HepG2 (cell line): ENCODE measurements around the gene ZC3H4. TPM values are rescaled to one million over a fixed set of nuclear protein-coding genes. Genes with fewer than 3 reads are reported as not detected.

Experiments
- ATAC-seq: fragments of 200-7000 bp; cut with Tn5 transposase; 3 replicates; pipeline ENCODE4 v1.9.1; 2020; ENCODE audit warnings: mild to moderate bottlenecking, moderate library complexity
- BruUV-seq: library from RNA; stranded (reverse); fragments of 400-500 nt; replicated peaks from 2 replicates; lab custom pipeline; 2021; lab: Mats Ljungman, UMichigan
- CTCF ChIA-PET: fragments of 300-600 bp; formaldehyde crosslinking; extraction: SDS; loops from one replicate; lab custom pipeline; 2021; ENCODE audit warnings: low total read pairs, inconsistent platforms, low intra/inter-chr PET ratio; lab: Yijun Ruan, JAX
- POLR2A ChIA-PET: fragments of 350-600 bp; sonication (Branson Sonifier 250); formaldehyde crosslinking; loops from one replicate; lab custom pipeline; 2020; ENCODE audit warnings: antibody characterized with exemption, inconsistent platforms; lab: Yijun Ruan, JAX
- DNase-seq: peaks from one replicate; pipeline ENCODE4 v3.0.0-alpha.2; 2015; ENCODE audit warnings: low spot score
- FAIRE-seq: peaks from 3 replicates; lab custom pipeline; 2011; peaks lifted over from hg19 to GRCh38; lab: Jason Lieb, UNC
- H2AFZ ChIP-seq: one replicate; pipeline ENCODE4 v1.6.1; 2011; ENCODE audit warnings: low read length, inconsistent platforms
- H3K27ac ChIP-seq: fragments of 300-600 bp; 3 replicates; pipeline ENCODE4 v1.8.0; 2011; ENCODE audit warnings: mixed run types, mild to moderate bottlenecking, mixed read lengths, low read length, inconsistent platforms; ENCODE audit not compliant: insufficient read depth; ENCODE audit errors: extremely low read length
- H3K27me3 ChIP-seq, 2 experiments: fragments of 200-600 bp in 1 of 2; 2 replicates in 1 of 2; 3 replicates in 1 of 2; pipeline versions ENCODE4 v1.6.0 to v1.8.0; 2011; ENCODE audit warnings: low read length in 2 of 2, mild to moderate bottlenecking in 2 of 2, moderate library complexity in 2 of 2, inconsistent platforms in 1 of 2; ENCODE audit not compliant: insufficient read depth in 2 of 2, control insufficient read depth in 1 of 2
- H3K36me3 ChIP-seq, 2 experiments: fragments of 200-600 bp in 1 of 2; replicated peaks in 1 of 2; 2 replicates in 1 of 2; 3 replicates in 1 of 2; pipeline versions ENCODE4 v1.5.1 to v1.8.0; 2011; ENCODE audit warnings: low read length in 2 of 2, inconsistent platforms in 1 of 2; ENCODE audit not compliant: insufficient read depth in 2 of 2, control insufficient read depth in 1 of 2
- H3K4me1 ChIP-seq: 2 replicates; pipeline ENCODE4 v1.5.1; 2012; ENCODE audit warnings: low read length, inconsistent platforms; ENCODE audit not compliant: insufficient read depth
- H3K4me2 ChIP-seq: 2 replicates; pipeline ENCODE4 v1.6.0; 2011; ENCODE audit warnings: low read depth, low read length, inconsistent platforms
- H3K4me3 ChIP-seq, 3 experiments: fragments of 200-600 bp in 1 of 3; sonication (generic), shearing (Covaris generic) in 1 of 3; replicated peaks in 1 of 3; 2 replicates each; pipeline ENCODE4 v1.5.1; 2011 to 2016; ENCODE audit warnings: low read length in 3 of 3, inconsistent platforms in 2 of 3, low read depth in 2 of 3, mild to moderate bottlenecking in 2 of 3, control low read depth in 1 of 3, mixed read lengths in 1 of 3; ENCODE audit not compliant: insufficient read depth in 1 of 3
- H3K79me2 ChIP-seq: one replicate; pipeline ENCODE4 v1.6.1; 2011; ENCODE audit warnings: low read length, inconsistent platforms; ENCODE audit not compliant: insufficient read depth
- H3K9ac ChIP-seq: 2 replicates; pipeline ENCODE4 v1.6.0; 2011; ENCODE audit warnings: mild to moderate bottlenecking, low read depth, low read length, inconsistent platforms; ENCODE audit not compliant: insufficient read depth
- H3K9me3 ChIP-seq: 2 replicates; pipeline ENCODE4 v1.5.1; 2012; ENCODE audit warnings: mild to moderate bottlenecking, low read length
- H4K20me1 ChIP-seq: 2 replicates; pipeline ENCODE4 v1.6.0; 2011; ENCODE audit warnings: inconsistent platforms, mild to moderate bottlenecking, low read length, moderate library complexity; ENCODE audit not compliant: insufficient read depth
- BRCA1 ChIP-seq: sonication (generic); formaldehyde crosslinking; IDR thresholded peaks from 2 replicates; pipeline ENCODE4 v1.4.0; 2020; ENCODE audit warnings: missing genetic modification reagents
- HMGXB4 ChIP-seq, 2 experiments: sonication (generic) in 1 of 2; formaldehyde crosslinking in 1 of 2; IDR thresholded peaks; 2 replicates each; pipeline versions ENCODE4 v1.4.0 to v1.6.1; 2018 to 2020; ENCODE audit warnings: missing genetic modification reagents in 2 of 2, borderline replicate concordance in 1 of 2, low read depth in 1 of 2, mild to moderate bottlenecking in 1 of 2, missing biosample characterization in 1 of 2
- MAFF ChIP-seq: IDR thresholded peaks from 2 replicates; pipeline ENCODE4 v1.6.1; 2011; ENCODE audit warnings: low read depth, low read length, improper control_type of control experiment
- MATR3 ChIP-seq: sonication (generic); formaldehyde crosslinking; IDR thresholded peaks from 2 replicates; pipeline ENCODE4 v1.4.0; 2020; ENCODE audit warnings: missing genetic modification reagents
- NR0B2 ChIP-seq: sonication (generic); formaldehyde crosslinking; IDR thresholded peaks from 2 replicates; pipeline ENCODE4 v1.4.0; 2020; ENCODE audit warnings: mild to moderate bottlenecking, missing genetic modification reagents
- ZFP36L2 ChIP-seq: sonication (generic); formaldehyde crosslinking; IDR thresholded peaks from 2 replicates; pipeline ENCODE4 v1.4.0; 2020; ENCODE audit warnings: missing genetic modification reagents
- ZNF770 ChIP-seq: sonication (generic); formaldehyde crosslinking; IDR thresholded peaks from 2 replicates; pipeline ENCODE4 v1.5.0; 2020; ENCODE audit warnings: mild to moderate bottlenecking, missing genetic modification reagents
- ZNF891 ChIP-seq: sonication (generic); formaldehyde crosslinking; IDR thresholded peaks from 2 replicates; pipeline ENCODE4 v1.5.0; 2020; ENCODE audit warnings: mild to moderate bottlenecking, missing genetic modification reagents
- WGBS: methylation state at CpG from one replicate; pipeline ENCODE4 v1.1.6; 2017; ENCODE audit warnings: low lambda C conversion rate; 5-methylcytosine and 5-hydroxymethylcytosine counted together
- in situ Hi-C: cut with HindIII; loops from 2 replicates; pipeline ENCODE4 v1.10.0; 2017; ENCODE audit warnings: low pct_unique_long_range_greater_than_20kb; ENCODE audit not compliant: extremely low pct_ligation_motif_present
- intact Hi-C: fragments of 100-400 bp; cut with micrococcal nuclease; formaldehyde crosslinking; loops from one replicate; pipeline ENCODE4 v1.10.0; 2022; ENCODE audit not compliant: unreplicated experiment
- polyA plus RNA-seq, 8 experiments: library from polyadenylated mRNA; depleted of rRNA in 3 of 8; stranded (reverse) in 7 of 8; unstranded in 1 of 8; fragments of >200 nt; fragmentation: Illumina TruSeq in 4 of 8; extraction: Trizol in 4 of 8; gene quantifications; 2 replicates each; pipeline versions ENCODE4 v1.2.1 to v1.2.3, GENCODE V29; 2011 to 2016; ENCODE audit warnings: low read depth in 4 of 8, missing spikeins in 1 of 8, mixed read lengths in 1 of 8; ENCODE audit not compliant: insufficient read depth in 1 of 8
- total RNA-seq, 5 experiments: library from RNA; depleted of rRNA; stranded (reverse); fragments of >200 nt; fragmentation: Illumina TruSeq; extraction: Trizol; gene quantifications; 2 replicates each; pipeline ENCODE4 v1.2.3, GENCODE V29; 2016; ENCODE audit warnings: low read depth in 1 of 5
- TF ChIP-seq, protein P1 (sequence below): sonication (generic); formaldehyde crosslinking; IDR thresholded peaks from 2 replicates; pipeline ENCODE4 v1.4.0; 2020; ENCODE audit warnings: missing genetic modification reagents, borderline replicate concordance
- TF ChIP-seq, protein P2 (sequence below): sonication (generic); formaldehyde crosslinking; IDR thresholded peaks from 2 replicates; pipeline ENCODE4 v1.4.0; 2020; ENCODE audit warnings: missing genetic modification reagents

Gene ZC3H4
- total and polyA plus RNA-seq, 2 of the 13 experiments (the other 11 are each of a cell fraction or from before 2014, with no cell fraction given) = 1.8 to 10.7 TPM

DNA sequence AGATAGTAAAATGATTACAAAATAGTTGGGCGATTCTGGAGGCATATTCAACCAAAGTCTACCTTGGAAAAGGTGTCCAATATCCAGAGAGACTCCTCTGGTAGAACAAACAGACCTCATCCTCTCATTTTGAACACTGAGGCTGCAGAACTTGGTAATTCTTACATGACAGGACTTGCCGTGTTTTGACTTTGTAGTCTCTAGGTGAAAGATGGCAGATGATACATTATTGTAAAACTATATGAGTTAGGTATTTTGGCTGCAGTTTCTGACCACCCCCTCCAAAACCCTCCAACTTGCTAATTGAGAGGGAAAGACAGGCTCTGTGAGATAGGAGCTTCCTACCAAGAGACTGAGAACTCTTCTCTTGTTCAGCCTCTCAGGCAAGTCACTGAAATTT, 39.7 kb upstream of the ZC3H4 start:
- Histone ChIP-seq H3K9me3 (no peaks in the 10 kb centered on the region), H3K4me2 (no peak overlapping the region), H3K4me3 (no peak overlapping the region), H4K20me1 (no peaks in the 10 kb centered on the region; the same call in 1 of the 2 replicates), H3K36me3 (peaks cover 28 to 80% of the 10 kb centered on the region in 2 experiments), H3K9ac (no peak overlapping the region), H3K79me2 (peaks cover 4% of the 10 kb centered on the region), H3K27ac (no peak overlapping the region), H3K4me1 (0 out of 2 replicates have a peak, but pooled peaks cover 20% of the 10 kb centered on the region), H2AFZ (no peak overlapping the region), H3K27me3 (no peaks in the 10 kb centered on the region)
- DNase-seq (no peak), ATAC-seq (no peak), FAIRE-seq (no peak)
- ChIA-PET POLR2A (no interaction called here), CTCF (no interaction called here)
- intact Hi-C loops (no loop called here), in situ Hi-C loops (no loop called here)
- BruUV-seq = no TSS peak
- 98% methylated on average over 2 of the region's 2 CpGs for WGBS
- TF ChIP-seq MATR3 (no peak), ZNF891 (no peak), NR0B2 (CRISPR knock-in tag) (no peak), HMGXB4 (CRISPR knock-in tag; IDR thresholded peaks at IDR 0.05; ENCODE audit: borderline replicate concordance in 1 of 2, low read depth in 1 of 2) (no peak), ZNF770 (CRISPR knock-in tag) (no peak), ZFP36L2 (CRISPR knock-in tag) (no peak), BRCA1 (CRISPR knock-in tag) (no peak), MAFF (no peak)
- TF ChIP-seq, protein P1, sequence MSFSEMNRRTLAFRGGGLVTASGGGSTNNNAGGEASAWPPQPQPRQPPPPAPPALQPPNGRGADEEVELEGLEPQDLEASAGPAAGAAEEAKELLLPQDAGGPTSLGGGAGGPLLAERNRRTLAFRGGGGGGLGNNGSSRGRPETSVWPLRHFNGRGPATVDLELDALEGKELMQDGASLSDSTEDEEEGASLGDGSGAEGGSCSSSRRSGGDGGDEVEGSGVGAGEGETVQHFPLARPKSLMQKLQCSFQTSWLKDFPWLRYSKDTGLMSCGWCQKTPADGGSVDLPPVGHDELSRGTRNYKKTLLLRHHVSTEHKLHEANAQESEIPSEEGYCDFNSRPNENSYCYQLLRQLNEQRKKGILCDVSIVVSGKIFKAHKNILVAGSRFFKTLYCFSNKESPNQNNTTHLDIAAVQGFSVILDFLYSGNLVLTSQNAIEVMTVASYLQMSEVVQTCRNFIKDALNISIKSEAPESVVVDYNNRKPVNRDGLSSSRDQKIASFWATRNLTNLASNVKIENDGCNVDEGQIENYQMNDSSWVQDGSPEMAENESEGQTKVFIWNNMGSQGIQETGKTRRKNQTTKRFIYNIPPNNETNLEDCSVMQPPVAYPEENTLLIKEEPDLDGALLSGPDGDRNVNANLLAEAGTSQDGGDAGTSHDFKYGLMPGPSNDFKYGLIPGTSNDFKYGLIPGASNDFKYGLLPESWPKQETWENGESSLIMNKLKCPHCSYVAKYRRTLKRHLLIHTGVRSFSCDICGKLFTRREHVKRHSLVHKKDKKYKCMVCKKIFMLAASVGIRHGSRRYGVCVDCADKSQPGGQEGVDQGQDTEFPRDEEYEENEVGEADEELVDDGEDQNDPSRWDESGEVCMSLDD (CRISPR knock-in tag) = no peak
- TF ChIP-seq, protein P2, sequence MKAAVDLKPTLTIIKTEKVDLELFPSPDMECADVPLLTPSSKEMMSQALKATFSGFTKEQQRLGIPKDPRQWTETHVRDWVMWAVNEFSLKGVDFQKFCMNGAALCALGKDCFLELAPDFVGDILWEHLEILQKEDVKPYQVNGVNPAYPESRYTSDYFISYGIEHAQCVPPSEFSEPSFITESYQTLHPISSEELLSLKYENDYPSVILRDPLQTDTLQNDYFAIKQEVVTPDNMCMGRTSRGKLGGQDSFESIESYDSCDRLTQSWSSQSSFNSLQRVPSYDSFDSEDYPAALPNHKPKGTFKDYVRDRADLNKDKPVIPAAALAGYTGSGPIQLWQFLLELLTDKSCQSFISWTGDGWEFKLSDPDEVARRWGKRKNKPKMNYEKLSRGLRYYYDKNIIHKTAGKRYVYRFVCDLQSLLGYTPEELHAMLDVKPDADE = no peak
